Breast epithelium (tissue), 3 donors: ENCODE data around the gene CENPP.

ENCODE experiments used
- CTCF ChIP-seq, 3 donors: fragments of 450-650 bp; IDR thresholded peaks; one replicate each; pipeline ENCODE4 v1.5.1; 2016 to 2017; ENCODE audit warnings: antibody characterized with exemption in 3 of 3, mild to moderate bottlenecking in 3 of 3, moderate library complexity in 3 of 3
- POLR2A ChIP-seq: fragments of 450-650 bp; IDR thresholded peaks from one replicate; pipeline ENCODE4 v1.6.1; 2016; ENCODE audit warnings: antibody characterized with exemption, mild to moderate bottlenecking, moderate library complexity
- POLR2AphosphoS5 ChIP-seq, 3 donors: sonication (generic); formaldehyde crosslinking; IDR thresholded peaks; one replicate each; pipeline ENCODE4 v1.6.1; 2017; ENCODE audit warnings: antibody characterized with exemption in 3 of 3

- TF ChIP-seq CTCF (IDR thresholded peaks at IDR 0.05) (no peak), POLR2AphosphoS5 (IDR thresholded peaks at IDR 0.05) (no peak), POLR2A (no peak)
Observed at GRCh38 chr9:92514635-92515034, 188.9 kb downstream of the CENPP start.
